Measurements from ENCODE around the gene FAM53A.
"Not testable (repeated sequence)": the region's sequence is repeated elsewhere in the genome, so short reads cannot be mapped to it uniquely, and the experiment has no call there.

FAM53A gene

GRCh38 chr4:1653776-1654175 is 30.3 kb downstream of the FAM53A start:
- Histone ChIP-seq H3K9me3 (no peaks in the 10 kb centered on the region), H3K36me3 (replicated peaks) (no peaks in the 10 kb centered on the region), H3K27me3 (ENCODE audit: low read depth) (no peaks in the 10 kb centered on the region), H3K4me1 (no peaks in the 10 kb centered on the region), H3K4me3 (no peak overlapping the region)
- in situ Hi-C loops (cut with MboI; ENCODE audit: low sequenced_read_pairs): no loop called here
- DNase-seq (ENCODE audit: low spot score in 2 of 2): no peak

- in situ Hi-C loops (cut with MboI; ENCODE audit: low sequenced_read_pairs): no loop called here
- Histone ChIP-seq H3K36me3 (replicated peaks) (no peaks in the 10 kb centered on the region), H3K4me1 (no peaks in the 10 kb centered on the region), H3K27me3 (ENCODE audit: low read depth) (no peaks in the 10 kb centered on the region), H3K9me3 (no peaks in the 10 kb centered on the region), H3K4me3 (no peak overlapping the region)
- DNase-seq (ENCODE audit: low spot score in 2 of 2): no peak
Measured at GRCh38 chr4:1652088-1652487, 32.0 kb downstream of the FAM53A start.

DNA sequence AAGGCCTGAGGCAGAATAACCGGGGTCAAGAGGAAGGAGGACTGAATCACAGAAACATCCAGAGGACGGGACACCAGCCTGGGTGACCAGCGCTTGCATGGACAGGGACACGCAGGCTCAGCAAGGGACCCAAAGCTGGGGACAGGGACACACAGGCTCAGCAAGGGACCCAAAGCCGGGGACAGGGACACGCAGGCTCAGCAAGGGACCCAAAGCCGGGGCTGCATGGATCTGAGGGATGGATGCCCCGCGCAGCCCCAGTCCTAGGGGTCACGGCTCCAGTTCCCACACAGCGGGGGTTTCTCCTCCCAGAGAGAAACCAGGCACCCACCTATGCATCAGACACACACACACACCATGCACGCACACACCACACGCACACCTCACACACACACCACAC is 32.5 kb downstream of the FAM53A start:
- Histone ChIP-seq H3K4me1 (no peaks in the 10 kb centered on the region), H3K27me3 (ENCODE audit: low read depth) (no peaks in the 10 kb centered on the region), H3K36me3 (replicated peaks) (no peaks in the 10 kb centered on the region), H3K4me3 (no peak overlapping the region), H3K9me3 (no peaks in the 10 kb centered on the region)
- in situ Hi-C loops (cut with MboI; ENCODE audit: low sequenced_read_pairs): no loop called here
- no peak for DNase-seq (ENCODE audit: low spot score in 2 of 2)

GRCh38 chr4:1648962-1649361 is 35.2 kb downstream of the FAM53A start:
- in situ Hi-C loops (cut with MboI; ENCODE audit: low sequenced_read_pairs): loop anchor here (25.0 kb wide), 2 partner anchors 287 to 512 kb away; no protein-coding TSS in a partner anchor
- DNase-seq (ENCODE audit: low spot score in 2 of 2): no peak

DNA sequence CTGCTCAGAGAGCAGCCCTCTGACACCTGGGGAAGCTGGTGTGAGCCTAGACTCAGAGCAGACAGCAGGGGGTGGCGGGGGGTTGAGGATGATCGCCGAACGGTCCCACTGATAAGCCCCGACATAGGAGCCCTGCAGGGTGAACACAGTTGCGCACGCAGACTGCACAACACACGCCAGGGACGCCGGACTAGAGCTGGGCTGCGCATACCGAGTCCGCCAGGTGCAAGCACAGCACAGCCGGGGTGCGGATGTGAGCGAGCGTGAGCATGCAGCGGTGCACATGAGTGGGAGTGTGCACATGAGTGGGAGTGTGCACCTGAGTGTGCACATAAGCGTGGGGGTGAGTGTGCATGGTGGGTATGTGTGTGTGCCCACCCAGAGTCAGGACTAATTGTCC is 36.7 kb downstream of the FAM53A start:
- no peaks in the 10 kb centered on the region for H3K9me3 ChIP-seq
- H3K36me3 ChIP-seq (replicated peaks): no peaks in the 10 kb centered on the region
- no peaks in the 10 kb centered on the region for H3K4me1 ChIP-seq
- in situ Hi-C loops (cut with MboI; ENCODE audit: low sequenced_read_pairs): loop anchor here (25.0 kb wide), 2 partner anchors 285 to 510 kb away; no protein-coding TSS in a partner anchor
- H3K27me3 ChIP-seq (ENCODE audit: low read depth): no peaks in the 10 kb centered on the region
- DNase-seq (ENCODE audit: low spot score in 2 of 2): no peak
- no peak overlapping the region for H3K4me3 ChIP-seq

More at GRCh38 chr4:1648962-1649361, 35.2 kb downstream of the FAM53A start:
- no peaks in the 10 kb centered on the region for H3K36me3 ChIP-seq (replicated peaks)
- H3K9me3 ChIP-seq: no peaks in the 10 kb centered on the region
- H3K27me3 ChIP-seq (ENCODE audit: low read depth): no peaks in the 10 kb centered on the region
- no peaks in the 10 kb centered on the region for H3K4me1 ChIP-seq
- no peak overlapping the region for H3K4me3 ChIP-seq

- no peak for DNase-seq (ENCODE audit: low spot score in 2 of 2)
- in situ Hi-C loops (cut with MboI; ENCODE audit: low sequenced_read_pairs): loop anchor here (25.0 kb wide), 2 partner anchors 284 to 509 kb away; no protein-coding TSS in a partner anchor
- Histone ChIP-seq H3K27me3 (ENCODE audit: low read depth) (no peaks in the 10 kb centered on the region; the same call in 1 of the 2 replicates), H3K4me3 (no peak overlapping the region), H3K36me3 (replicated peaks) (no peaks in the 10 kb centered on the region), H3K4me1 (no peaks in the 10 kb centered on the region), H3K9me3 (no peaks in the 10 kb centered on the region)
Measured at GRCh38 chr4:1646690-1647089, 37.4 kb downstream of the FAM53A start.

DNA sequence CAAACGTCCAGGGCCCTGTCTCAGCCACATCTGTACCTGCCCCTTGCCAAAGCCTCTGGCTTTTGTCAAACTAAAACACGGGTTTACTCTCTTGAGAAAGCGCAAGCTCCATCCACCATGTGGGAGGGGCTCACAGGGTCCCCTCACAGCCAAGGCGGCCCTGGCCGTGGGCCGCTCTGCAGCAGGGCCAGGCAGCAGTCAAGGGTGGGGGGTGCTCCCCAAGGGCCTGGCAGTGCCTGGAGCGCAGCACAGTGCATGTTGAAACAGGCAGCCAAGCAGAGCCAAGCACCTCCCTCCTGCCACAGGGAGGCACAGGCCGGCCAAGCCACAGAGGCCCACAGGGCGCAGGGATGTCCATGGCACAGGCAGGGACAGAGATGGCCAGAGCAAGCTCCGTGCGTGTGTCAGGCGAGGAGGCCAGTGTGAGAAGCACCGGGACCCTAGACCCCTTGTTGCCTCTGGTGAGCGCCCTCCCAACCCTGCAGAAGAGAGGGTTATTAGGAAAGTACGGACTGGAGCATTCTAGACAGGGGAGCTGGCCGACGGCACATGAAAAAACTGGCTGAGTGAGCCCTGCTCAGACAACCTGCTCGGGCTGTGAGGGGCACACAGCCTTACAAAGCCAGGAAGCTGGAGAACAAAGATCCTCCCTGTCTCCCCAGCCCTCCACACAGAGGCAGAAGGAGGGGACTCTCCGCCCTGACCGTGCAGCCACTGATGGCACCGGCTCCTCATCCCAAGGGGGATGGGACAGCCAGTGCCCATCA is 39.0 kb downstream of the FAM53A start:
- H3K4me1 ChIP-seq: no peaks in the 10 kb centered on the region
- DNase-seq (ENCODE audit: low spot score in 2 of 2): no peak
- in situ Hi-C loops (cut with MboI; ENCODE audit: low sequenced_read_pairs): loop anchor here (25.0 kb wide), 2 partner anchors 283 to 508 kb away; no protein-coding TSS in a partner anchor
- no peaks in the 10 kb centered on the region for H3K36me3 ChIP-seq (replicated peaks)
- no peak overlapping the region for H3K4me3 ChIP-seq
- no peaks in the 10 kb centered on the region; the same call in 1 of the 2 replicates for H3K27me3 ChIP-seq (ENCODE audit: low read depth)
- no peaks in the 10 kb centered on the region for H3K9me3 ChIP-seq

GRCh38 chr4:1643971-1644735 is 40.0 kb downstream of the FAM53A start:
- no peaks in the 10 kb centered on the region for H3K9me3 ChIP-seq
- in situ Hi-C loops (cut with MboI; ENCODE audit: low sequenced_read_pairs): loop anchor here (25.0 kb wide), 2 partner anchors 282 to 507 kb away; no protein-coding TSS in a partner anchor
- no peak for DNase-seq (ENCODE audit: low spot score in 2 of 2)
- H3K4me3 ChIP-seq: no peak overlapping the region
- no peaks in the 10 kb centered on the region for H3K36me3 ChIP-seq (replicated peaks)
- no peaks in the 10 kb centered on the region; the same call in 1 of the 2 replicates for H3K27me3 ChIP-seq (ENCODE audit: low read depth)
- no peaks in the 10 kb centered on the region for H3K4me1 ChIP-seq

DNA sequence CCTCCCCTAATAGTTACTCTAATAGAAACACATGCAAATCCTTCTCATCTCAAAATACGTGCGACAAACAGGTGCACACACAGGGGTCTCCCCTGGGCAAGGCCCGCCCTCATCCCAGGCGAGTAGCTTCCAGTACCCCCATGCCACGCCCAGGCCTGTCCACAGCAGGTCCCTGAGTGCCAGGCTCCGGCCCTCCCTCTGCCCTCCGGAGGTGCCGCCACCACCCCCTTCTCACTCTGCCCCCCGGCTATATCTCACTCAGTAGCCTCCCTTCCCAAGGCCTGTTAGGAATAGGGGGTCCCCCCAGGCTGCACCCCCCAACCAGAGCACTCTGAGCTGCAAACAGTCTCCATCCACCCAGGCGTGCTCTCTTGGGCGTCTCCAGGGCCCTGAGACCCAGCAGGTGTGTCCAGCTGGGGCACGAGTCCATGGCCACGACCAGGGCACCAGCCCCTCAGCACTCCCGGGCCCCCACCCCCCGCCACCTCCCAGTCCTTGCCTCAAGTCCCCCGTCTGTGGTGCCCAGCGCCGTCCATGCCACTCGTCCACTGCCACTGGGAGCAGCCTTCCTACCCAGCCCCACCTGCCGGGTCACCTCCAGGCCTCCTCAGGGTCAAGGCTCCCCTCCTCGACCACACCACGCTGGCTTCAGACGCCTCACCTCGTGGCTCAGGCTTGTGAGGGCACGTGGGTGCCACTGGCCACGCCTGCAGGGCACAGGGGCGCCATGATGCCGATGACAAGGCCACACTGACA is 41.7 kb downstream of the FAM53A start:
- H3K4me1 ChIP-seq: no peaks in the 10 kb centered on the region
- no peaks in the 10 kb centered on the region; the same call in 1 of the 2 replicates for H3K27me3 ChIP-seq (ENCODE audit: low read depth)
- in situ Hi-C loops (cut with MboI; ENCODE audit: low sequenced_read_pairs): loop anchor here (25.0 kb wide), 2 partner anchors 280 to 505 kb away; no protein-coding TSS in a partner anchor
- no peak for DNase-seq (ENCODE audit: low spot score in 2 of 2)
- no peaks in the 10 kb centered on the region for H3K36me3 ChIP-seq (replicated peaks)
- H3K9me3 ChIP-seq: no peaks in the 10 kb centered on the region
- no peak overlapping the region for H3K4me3 ChIP-seq

GRCh38 chr4:1641671-1642070 is 42.4 kb downstream of the FAM53A start:
- Histone ChIP-seq H3K4me3 (no peak overlapping the region), H3K4me1 (no peaks in the 10 kb centered on the region), H3K27me3 (ENCODE audit: low read depth) (no peaks in the 10 kb centered on the region; the same call in 1 of the 2 replicates), H3K36me3 (replicated peaks) (no peaks in the 10 kb centered on the region), H3K9me3 (no peaks in the 10 kb centered on the region)
- no peak for DNase-seq (ENCODE audit: low spot score in 2 of 2)
- in situ Hi-C loops (cut with MboI; ENCODE audit: low sequenced_read_pairs): loop anchor here (25.0 kb wide), 2 partner anchors 279 to 504 kb away; no protein-coding TSS in a partner anchor

DNA sequence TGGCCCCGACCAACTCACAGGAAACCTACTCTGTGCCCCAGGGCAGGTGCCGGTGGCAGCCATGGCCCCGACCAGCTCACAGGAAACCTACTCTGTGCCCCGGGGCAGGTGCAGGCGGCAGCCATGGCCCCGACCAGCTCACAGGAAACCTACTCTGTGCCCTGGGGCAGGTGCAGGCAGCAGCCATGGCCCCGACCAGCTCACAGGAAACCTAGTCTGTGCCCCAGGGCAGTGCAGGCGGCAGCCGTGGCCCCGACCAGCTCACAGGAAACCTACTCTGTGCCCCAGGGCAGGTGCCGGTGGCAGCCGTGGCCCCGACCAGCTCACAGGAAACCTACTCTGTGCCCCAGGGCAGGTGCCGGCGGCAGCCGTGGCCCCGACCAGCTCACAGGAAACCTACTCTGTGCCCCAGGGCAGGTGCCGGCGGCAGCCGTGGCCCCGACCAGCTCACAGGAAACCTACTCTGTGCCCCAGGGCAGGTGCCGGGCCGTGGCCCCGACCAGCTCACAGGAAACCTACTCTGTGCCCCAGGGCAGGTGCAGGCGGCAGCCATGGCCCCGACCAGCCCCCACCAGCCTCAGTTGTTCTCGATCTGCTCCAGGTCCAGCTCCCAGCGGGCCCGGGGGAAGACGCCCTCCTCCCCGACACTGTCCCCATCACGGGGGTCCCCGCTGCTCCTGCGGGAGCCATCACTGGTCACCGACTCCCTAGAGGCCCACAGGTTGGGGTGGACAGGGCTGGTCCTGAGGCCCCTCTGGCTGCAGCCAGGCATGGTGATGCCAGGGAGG is 43.2 kb downstream of the FAM53A start:
- H3K36me3 ChIP-seq (replicated peaks); H3K4me3 ChIP-seq; H3K27me3 ChIP-seq (ENCODE audit: low read depth); H3K9me3 ChIP-seq; DNase-seq (ENCODE audit: low spot score in 2 of 2); H3K4me1 ChIP-seq: not testable (repeated sequence)
- in situ Hi-C loops (cut with MboI; ENCODE audit: low sequenced_read_pairs): loop anchor here (25.0 kb wide), 2 partner anchors 279 to 504 kb away; no protein-coding TSS in a partner anchor

DNA sequence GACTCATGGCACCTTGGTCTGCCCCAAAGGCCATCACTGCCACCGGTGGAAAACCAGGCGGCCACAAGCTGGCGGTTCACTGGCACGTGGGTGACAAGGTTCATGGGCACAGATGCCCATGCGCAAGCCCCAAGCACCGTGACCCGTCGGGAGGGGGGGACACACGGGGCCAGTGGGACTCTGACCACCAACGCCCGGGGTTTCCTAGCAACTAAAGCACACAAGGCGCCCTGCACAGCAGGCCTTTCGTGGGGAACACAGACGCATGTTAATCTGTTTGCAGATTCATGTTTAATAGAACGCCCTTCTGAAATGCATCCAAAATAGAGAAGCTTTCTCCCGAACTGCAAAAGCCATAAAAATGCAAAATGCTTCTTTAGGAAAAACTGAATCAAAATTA is 43.9 kb downstream of the FAM53A start:
- Histone ChIP-seq H3K9me3 (no peaks in the 10 kb centered on the region), H3K27me3 (ENCODE audit: low read depth) (no peaks in the 10 kb centered on the region; the same call in 1 of the 2 replicates), H3K36me3 (replicated peaks) (no peaks in the 10 kb centered on the region), H3K4me1 (no peaks in the 10 kb centered on the region), H3K4me3 (no peak overlapping the region)
- DNase-seq (ENCODE audit: low spot score in 2 of 2): no peak
- in situ Hi-C loops (cut with MboI; ENCODE audit: low sequenced_read_pairs): loop anchor here (25.0 kb wide), 2 partner anchors 278 to 503 kb away; no protein-coding TSS in a partner anchor
